ENCODE data around the gene NCS1.

NCS1 gene

DNA sequence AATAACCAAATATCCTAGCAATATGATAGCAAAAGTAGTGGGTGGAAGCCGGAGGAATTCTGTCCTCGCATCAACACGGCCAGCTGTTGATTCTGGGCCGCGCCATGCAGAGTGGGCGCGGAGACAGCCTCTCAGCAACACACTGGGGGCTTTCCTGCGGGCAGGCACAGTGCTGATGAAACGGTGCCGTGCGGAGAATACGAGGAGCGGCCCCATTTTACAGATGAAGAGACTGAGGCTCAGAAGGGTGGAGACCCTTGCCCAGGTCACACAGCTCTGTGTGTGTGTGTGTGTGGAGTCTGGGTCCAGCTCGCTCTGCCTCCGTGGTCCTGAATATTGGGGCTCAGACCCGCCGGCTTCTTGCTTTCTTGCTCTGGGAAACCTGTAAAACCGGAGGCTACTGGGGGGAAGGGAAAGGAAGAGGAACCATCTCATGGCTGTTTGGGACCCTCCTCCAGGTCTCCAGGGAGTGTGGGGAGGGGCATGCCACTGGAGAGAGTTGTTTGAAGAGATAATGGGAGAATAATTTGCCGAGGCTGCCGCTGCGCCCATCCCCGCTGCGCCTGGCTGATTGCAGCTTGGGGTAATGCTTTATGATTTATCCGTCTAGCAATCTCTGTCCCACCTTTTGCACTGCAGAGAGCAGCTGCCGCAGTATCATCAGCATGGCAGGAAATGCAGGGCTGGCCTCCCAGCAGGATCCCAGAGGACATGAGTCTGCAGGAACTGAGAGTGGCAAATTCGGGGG, 36.6 kb downstream of the NCS1 start:
- TF ChIP-seq, protein P1, sequence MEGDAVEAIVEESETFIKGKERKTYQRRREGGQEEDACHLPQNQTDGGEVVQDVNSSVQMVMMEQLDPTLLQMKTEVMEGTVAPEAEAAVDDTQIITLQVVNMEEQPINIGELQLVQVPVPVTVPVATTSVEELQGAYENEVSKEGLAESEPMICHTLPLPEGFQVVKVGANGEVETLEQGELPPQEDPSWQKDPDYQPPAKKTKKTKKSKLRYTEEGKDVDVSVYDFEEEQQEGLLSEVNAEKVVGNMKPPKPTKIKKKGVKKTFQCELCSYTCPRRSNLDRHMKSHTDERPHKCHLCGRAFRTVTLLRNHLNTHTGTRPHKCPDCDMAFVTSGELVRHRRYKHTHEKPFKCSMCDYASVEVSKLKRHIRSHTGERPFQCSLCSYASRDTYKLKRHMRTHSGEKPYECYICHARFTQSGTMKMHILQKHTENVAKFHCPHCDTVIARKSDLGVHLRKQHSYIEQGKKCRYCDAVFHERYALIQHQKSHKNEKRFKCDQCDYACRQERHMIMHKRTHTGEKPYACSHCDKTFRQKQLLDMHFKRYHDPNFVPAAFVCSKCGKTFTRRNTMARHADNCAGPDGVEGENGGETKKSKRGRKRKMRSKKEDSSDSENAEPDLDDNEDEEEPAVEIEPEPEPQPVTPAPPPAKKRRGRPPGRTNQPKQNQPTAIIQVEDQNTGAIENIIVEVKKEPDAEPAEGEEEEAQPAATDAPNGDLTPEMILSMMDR (IDR thresholded peaks at IDR 0.05): no peak
- H3K27ac ChIP-seq: peak overlapping the region; percentile 64 to 81

DNA sequence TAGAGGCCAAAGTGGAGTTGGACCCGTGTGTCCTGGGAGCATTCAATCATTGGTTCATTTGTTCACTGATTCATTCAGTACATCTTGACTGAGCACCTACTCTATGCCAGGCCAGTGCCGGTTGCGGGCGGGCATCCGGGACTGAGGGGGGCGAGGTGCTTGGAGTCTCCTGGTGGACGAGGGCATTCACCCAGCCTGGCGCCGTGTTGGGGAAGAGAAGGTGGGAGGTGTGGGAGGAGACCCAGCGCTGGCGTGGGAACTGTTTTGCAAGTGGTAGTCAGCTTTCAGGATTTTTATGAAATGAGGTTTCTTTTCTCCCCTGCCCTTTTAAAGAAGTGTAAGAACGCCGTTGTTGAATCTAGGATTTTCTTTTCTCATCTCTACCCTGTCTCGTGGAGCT, 37.2 kb downstream of the NCS1 start:
- Histone ChIP-seq H3K36me3 (no peaks in the 10 kb centered on the region), H3K27ac (peak overlapping the region; percentile 64 to 81), H3K27me3 (no peaks in the 10 kb centered on the region), H3K9me3 (no peaks in the 10 kb centered on the region), H3K4me3 (no peak overlapping the region), H3K4me1 (peaks cover 0 to 61% (median 27%) of the 10 kb centered on the region in 4 donors)
- peak in 1 of 2 donors; percentile 78 for DNase-seq
- intact Hi-C loops (cut with DNase I; ENCODE audit: low total_unique reads): no loop called here
- TF ChIP-seq, protein P1 (IDR thresholded peaks at IDR 0.05): no peak

More for the DNA sequence above, 36.6 kb downstream of the NCS1 start:
- Histone ChIP-seq H3K27me3 (no peaks in the 10 kb centered on the region), H3K9me3 (no peaks in the 10 kb centered on the region), H3K4me1 (peaks cover 0 to 55% (median 25%) of the 10 kb centered on the region in 4 donors), H3K4me3 (no peak overlapping the region), H3K36me3 (no peaks in the 10 kb centered on the region)
- intact Hi-C loops (cut with DNase I; ENCODE audit: low total_unique reads): no loop called here
- no peak for DNase-seq

DNA sequence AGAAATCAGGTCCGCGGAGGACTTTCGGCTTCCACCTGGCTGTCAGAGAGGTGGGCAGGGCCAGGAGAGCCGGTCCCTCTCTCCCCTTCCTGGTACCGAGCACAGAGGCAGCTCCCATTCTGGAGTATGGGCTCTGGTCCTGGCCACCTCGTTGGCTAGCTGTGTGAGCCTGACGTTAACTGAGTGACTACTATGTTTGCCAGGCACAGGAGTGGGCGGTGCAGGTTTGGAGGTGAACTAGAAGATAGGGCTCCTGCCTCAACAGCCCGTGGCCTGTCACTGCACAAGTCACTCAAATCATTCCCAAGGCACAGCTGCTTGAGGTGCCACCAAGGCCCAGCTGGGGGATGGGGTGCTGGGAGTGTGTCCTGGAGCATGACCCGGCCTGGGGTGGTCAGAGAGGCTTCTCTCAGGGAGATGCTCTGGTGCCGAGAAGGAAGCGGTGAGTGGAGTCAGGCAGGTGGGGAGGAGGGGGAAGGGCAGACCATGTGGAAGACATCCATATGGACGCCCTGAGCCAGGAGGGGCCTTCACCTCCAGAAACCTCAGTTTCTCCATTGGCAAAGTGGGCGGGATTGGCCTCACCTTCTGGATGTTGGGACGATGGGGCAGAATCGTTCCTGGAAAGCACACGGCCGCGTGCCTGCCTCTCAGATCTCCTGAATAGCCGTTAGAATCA, 39.5 kb downstream of the NCS1 start:
- H3K36me3 ChIP-seq: no peaks in the 10 kb centered on the region
- H3K4me3 ChIP-seq: no peak overlapping the region
- peaks cover 0 to 70% (median 36%) of the 10 kb centered on the region in 4 donors for H3K4me1 ChIP-seq
- TF ChIP-seq, protein P1 (IDR thresholded peaks at IDR 0.05): no peak
- peak in 1 of 2 donors; percentile 63 for DNase-seq
- H3K9me3 ChIP-seq: no peaks in the 10 kb centered on the region
- intact Hi-C loops (cut with DNase I; ENCODE audit: low total_unique reads): no loop called here
- H3K27ac ChIP-seq: peak overlapping the region in 1 of 2 donors; percentile 9
- H3K27me3 ChIP-seq: no peaks in the 10 kb centered on the region

DNA sequence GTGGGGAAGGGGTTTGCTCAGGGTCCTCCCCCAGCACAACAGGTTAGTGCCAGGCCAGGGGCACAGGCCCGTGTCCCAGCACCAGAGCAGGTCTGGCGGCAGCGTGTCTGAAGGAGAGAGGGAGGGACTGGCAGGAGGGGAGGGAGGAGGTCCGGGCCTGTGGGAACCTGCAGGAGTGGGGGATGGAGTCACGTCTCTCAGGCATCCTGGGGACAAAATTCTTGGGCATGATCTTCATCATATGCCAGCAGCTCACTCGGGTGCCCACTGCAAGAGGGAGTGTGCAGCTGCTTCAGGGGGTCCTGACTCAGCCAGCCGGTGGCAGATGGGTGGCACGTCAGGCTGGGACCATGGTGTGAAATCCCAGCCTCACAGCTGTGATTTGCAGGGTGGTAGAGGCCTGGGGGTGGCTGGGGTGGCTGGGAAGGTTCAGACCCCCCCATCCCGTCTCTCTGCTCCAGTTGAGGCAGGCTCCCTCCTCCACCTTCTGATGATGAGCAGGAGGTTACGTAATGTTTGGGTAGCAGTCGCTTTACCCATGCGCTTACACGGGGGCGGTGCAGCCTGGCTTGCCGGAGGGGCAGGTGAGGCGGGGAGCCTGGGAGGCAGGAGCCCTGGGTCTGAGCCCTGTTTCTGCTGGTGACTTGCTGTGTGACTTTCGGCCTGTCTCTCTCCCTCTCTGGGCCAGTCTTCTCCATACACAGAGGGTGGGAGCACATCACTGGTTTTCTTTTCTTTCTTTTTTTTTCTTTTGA, 40.5 kb downstream of the NCS1 start:
- Histone ChIP-seq H3K9me3 (no peaks in the 10 kb centered on the region), H3K4me1 (peaks cover 0 to 60% (median 28%) of the 10 kb centered on the region in 4 donors), H3K27me3 (no peaks in the 10 kb centered on the region), H3K27ac (peak overlapping the region in 1 of 2 donors; percentile 5), H3K36me3 (peaks cover 0 to 5% (median 0%) of the 10 kb centered on the region in 3 donors), H3K4me3 (no peak overlapping the region)
- TF ChIP-seq, protein P1 (IDR thresholded peaks at IDR 0.05): no peak
- DNase-seq: peak in 1 of 2 donors; percentile 66
- intact Hi-C loops (cut with DNase I; ENCODE audit: low total_unique reads): no loop called here

DNA sequence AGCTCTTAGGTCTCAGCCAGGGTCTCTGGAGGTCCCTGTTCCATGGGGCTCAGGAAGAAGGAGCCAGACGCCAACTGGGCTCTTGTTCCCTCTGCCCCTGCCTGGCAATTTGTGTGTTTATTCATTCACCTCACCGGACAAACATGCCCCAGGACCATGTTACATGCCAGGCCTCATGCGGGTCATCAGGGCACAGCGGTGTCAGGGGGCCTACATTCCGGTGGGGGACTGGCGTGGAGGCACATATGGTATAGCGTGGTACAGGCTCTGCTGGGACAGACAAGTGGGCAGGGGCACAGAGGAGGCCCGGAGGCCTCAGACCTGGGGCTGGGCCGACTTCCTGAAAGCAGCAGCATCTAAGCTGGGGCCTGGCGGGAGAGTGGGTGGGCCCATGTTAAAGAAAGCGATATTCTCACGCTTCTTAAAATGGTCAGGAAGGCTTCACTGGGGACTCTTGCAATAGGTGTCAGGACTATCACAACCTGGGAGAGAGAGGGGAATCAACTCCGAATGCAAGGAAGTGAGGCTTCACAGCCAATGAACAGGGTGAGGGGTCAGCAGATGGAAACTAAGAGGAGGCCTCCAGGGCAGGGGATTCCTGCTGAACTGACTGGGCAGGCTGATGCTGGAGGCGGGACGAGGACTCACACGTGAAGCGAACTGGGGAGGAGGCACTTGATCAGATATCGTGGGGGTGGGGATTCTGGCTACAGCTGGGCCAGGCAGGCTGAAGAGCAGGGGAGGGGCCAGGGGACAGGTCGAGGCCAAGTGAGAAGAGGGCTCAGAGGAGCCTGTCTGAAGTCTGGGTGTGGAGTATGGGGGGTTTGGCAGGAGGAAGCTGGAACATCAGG, 41.9 kb downstream of the NCS1 start:
- Histone ChIP-seq H3K9me3 (no peaks in the 10 kb centered on the region), H3K4me3 (no peak overlapping the region), H3K27ac (peak overlapping the region in 1 of 2 donors; percentile 18), H3K36me3 (peaks cover 6 to 19% (median 9%) of the 10 kb centered on the region in 3 donors), H3K4me1 (peaks cover 0 to 50% (median 21%) of the 10 kb centered on the region in 4 donors), H3K27me3 (no peaks in the 10 kb centered on the region)
- DNase-seq: peak in 1 of 2 donors; percentile 66
- intact Hi-C loops (cut with DNase I; ENCODE audit: low total_unique reads): no loop called here
- TF ChIP-seq, protein P1 (IDR thresholded peaks at IDR 0.05): no peak

All from tibial artery (tissue), 4 donors.